Ovary (tissue), 3 donors: Measurements from ENCODE around the gene IMMT.

Experiments
- CTCF ChIP-seq, 3 donors: fragments of 450-650 bp in 2 of 3; fragments of 200-600 bp in 1 of 3; IDR thresholded peaks; one replicate each; pipeline versions ENCODE4 v1.5.1 to v1.8.0; 2016 to 2022; ENCODE audit warnings: antibody characterized with exemption in 3 of 3, mild to moderate bottlenecking in 1 of 3
- POLR2A ChIP-seq: fragments of 450-650 bp; IDR thresholded peaks from one replicate; pipeline ENCODE4 v1.6.1; 2017; ENCODE audit warnings: antibody characterized with exemption, mild to moderate bottlenecking, moderate library complexity
- donor health status: DM: no; HTN: no; CAD: no.

- TF ChIP-seq CTCF (IDR thresholded peaks at IDR 0.05) (peak; percentile 42 to 56 (median 46)), POLR2A (no peak)
These were observed 25.9 kb upstream of the IMMT start for GRCh38 chr2:86221066-86221684.
